K562 (cell line): Measurements from ENCODE around the gene LAMB4. TPM values are rescaled to one million over a fixed set of nuclear protein-coding genes. Genes with fewer than 3 reads are reported as not detected.
A peak's percentile ranks its signal among the peaks of the same experiment; 100 is the strongest.

ENCODE experiments used
- ATAC-seq: fragments of 200-7000 bp; cut with Tn5 transposase; 3 replicates; pipeline ENCODE4 v1.9.1; 2020; ENCODE audit warnings: moderate library complexity
- BruUV-seq: library from RNA; stranded (reverse); fragments of 400-500 nt; replicated peaks from 2 replicates; lab custom pipeline; 2021; lab: Mats Ljungman, UMichigan
- CTCF ChIA-PET: fragments of 300-600 bp; formaldehyde crosslinking; extraction: SDS; loops from one replicate; lab custom pipeline; 2021; ENCODE audit warnings: low intra/inter-chr PET ratio; lab: Yijun Ruan, JAX
- POLR2A ChIA-PET: fragments of 300-600, 350-650 bp; sonication (Branson Sonifier 250); formaldehyde crosslinking; extraction: SDS; loops from one replicate; lab custom pipeline; 2021; ENCODE audit warnings: antibody characterized with exemption, inconsistent platforms; lab: Yijun Ruan, JAX
- DNase-seq, 4 experiments: peaks; one replicate each; pipeline versions ENCODE4 v3.0.0 to v3.0.0-alpha.2; 2011 to 2018; ENCODE audit warnings: low spot score in 3 of 4, mixed read lengths in 3 of 4; ENCODE audit errors: extremely low read depth in 1 of 4
- FAIRE-seq: peaks from 2 replicates; lab custom pipeline; 2011; peaks lifted over from hg19 to GRCh38; lab: Jason Lieb, UNC
- H2AFZ ChIP-seq: 2 replicates; pipeline ENCODE4 v1.6.0; 2011; ENCODE audit warnings: low read depth, low read length, control low read depth, inconsistent platforms
- H3K27ac ChIP-seq: fragments of 200-600 bp; 3 replicates; pipeline ENCODE4 v1.8.0; 2011; ENCODE audit warnings: low read depth, mild to moderate bottlenecking, control low read depth, inconsistent platforms, low read length, moderate library complexity, mixed read lengths; ENCODE audit errors: extremely low read depth
- H3K27me3 ChIP-seq, 2 experiments: fragments of 300-600 bp in 1 of 2; 2 replicates in 1 of 2; 3 replicates in 1 of 2; pipeline versions ENCODE4 v1.6.0 to v1.8.0; 2011; ENCODE audit warnings: inconsistent platforms in 2 of 2, low read length in 2 of 2, mild to moderate bottlenecking in 1 of 2, mixed read lengths in 1 of 2, moderate library complexity in 1 of 2; ENCODE audit not compliant: control insufficient read depth in 2 of 2, insufficient read depth in 2 of 2
- H3K36me3 ChIP-seq: fragments of 300-600 bp; 3 replicates; pipeline ENCODE4 v1.8.0; 2011; ENCODE audit warnings: mild to moderate bottlenecking, low read length, inconsistent platforms; ENCODE audit not compliant: control insufficient read depth, insufficient read depth
- H3K4me1 ChIP-seq, 2 experiments: fragments of 200-600 bp in 1 of 2; replicated peaks in 1 of 2; 2 replicates in 1 of 2; 3 replicates in 1 of 2; pipeline versions ENCODE4 v1.5.1 to v1.8.0; 2011; ENCODE audit warnings: inconsistent platforms in 2 of 2, low read length in 2 of 2, mild to moderate bottlenecking in 1 of 2, mixed read lengths in 1 of 2, moderate library complexity in 1 of 2; ENCODE audit not compliant: control insufficient read depth in 2 of 2, insufficient read depth in 2 of 2
- H3K4me2 ChIP-seq: 2 replicates; pipeline ENCODE4 v1.6.1; 2011; ENCODE audit warnings: low read length, control low read depth, inconsistent platforms, mixed read lengths; ENCODE audit not compliant: insufficient read depth
- H3K4me3 ChIP-seq: fragments of 200-600 bp; sonication (generic), shearing (Covaris generic); 2 replicates; pipeline ENCODE4 v1.5.1; 2016; ENCODE audit warnings: control low read depth, inconsistent platforms
- H3K79me2 ChIP-seq: fragments of 200-600 bp; 3 replicates; pipeline ENCODE4 v1.8.0; 2011; ENCODE audit warnings: low read length, inconsistent platforms; ENCODE audit not compliant: control insufficient read depth, insufficient read depth
- H3K9ac ChIP-seq, 2 experiments: 2 replicates each; pipeline versions ENCODE4 v1.6.0 to v1.6.1; 2011; ENCODE audit warnings: low read depth in 2 of 2, low read length in 2 of 2, control low read depth in 1 of 2, inconsistent platforms in 1 of 2, mild to moderate bottlenecking in 1 of 2, mixed read lengths in 1 of 2; ENCODE audit not compliant: insufficient read depth in 1 of 2
- H3K9me1 ChIP-seq: one replicate; pipeline ENCODE4 v1.6.0; 2011; ENCODE audit warnings: inconsistent platforms, mild to moderate bottlenecking, low read length, moderate library complexity; ENCODE audit not compliant: control insufficient read depth, insufficient read depth
- H3K9me3 ChIP-seq: replicated peaks from 2 replicates; pipeline ENCODE4 v1.5.1; 2011; ENCODE audit warnings: low read depth, low read length, inconsistent platforms; ENCODE audit not compliant: control insufficient read depth, insufficient read depth
- H4K20me1 ChIP-seq: replicated peaks from 2 replicates; pipeline ENCODE4 v1.6.1; 2011; ENCODE audit warnings: low read length, inconsistent platforms, mixed read lengths; ENCODE audit not compliant: control insufficient read depth, insufficient read depth
- CBFA2T3 ChIP-seq: fragments of 450-650 bp; IDR thresholded peaks from 2 replicates; pipeline ENCODE4 v1.6.1; 2017
- GABPA ChIP-seq: fragments of 200-800 bp; sonication (Bioruptor generic); conservative IDR thresholded peaks from 2 replicates; pipeline ENCODE4 v1.6.1; 2016; ENCODE audit warnings: low read depth, missing genetic modification characterization, missing compliant biosample characterization
- HDAC2 ChIP-seq: fragments of 450-650 bp; IDR thresholded peaks from 2 replicates; pipeline ENCODE4 v1.6.1; 2016; ENCODE audit warnings: mild to moderate bottlenecking
- KAT2B ChIP-seq: IDR thresholded peaks from one replicate; pipeline ENCODE4 v1.6.1; 2012; ENCODE audit warnings: low read depth, mild to moderate bottlenecking, control low read depth, inconsistent platforms, low read length, moderate library complexity
- NCOA4 ChIP-seq: fragments of 450-650 bp; IDR thresholded peaks from 2 replicates; pipeline ENCODE4 v1.6.1; 2018; ENCODE audit warnings: mild to moderate bottlenecking; ENCODE audit not compliant: partially characterized antibody
- POLR2A ChIP-seq: fragments of 450-650 bp; conservative IDR thresholded peaks from 2 replicates; pipeline ENCODE4 v1.6.1; 2016
- POLR2B ChIP-seq: fragments of 450-650 bp; IDR thresholded peaks from 2 replicates; pipeline ENCODE4 v1.6.1; 2018; ENCODE audit warnings: low read depth; ENCODE audit not compliant: partially characterized antibody
- TAL1 ChIP-seq: fragments of 450-650 bp; IDR thresholded peaks from 2 replicates; pipeline ENCODE4 v1.6.1; 2016; ENCODE audit warnings: mild to moderate bottlenecking
- THRAP3 ChIP-seq: fragments of 450-650 bp; IDR thresholded peaks from 2 replicates; pipeline ENCODE4 v1.6.1; 2016; ENCODE audit warnings: mild to moderate bottlenecking, inconsistent platforms, borderline replicate concordance
- ZBTB1 ChIP-seq: sonication (generic); formaldehyde crosslinking; IDR thresholded peaks from 2 replicates; pipeline ENCODE4 v1.8.1; 2023; ENCODE audit warnings: missing genetic modification reagents, low read depth, mild to moderate bottlenecking, borderline replicate concordance
- WGBS: fragments of 100-300 bp; shearing (Covaris generic); methylation state at CpG from one replicate; pipeline ENCODE4 v1.1.6; 2016; ENCODE audit warnings: low coverage, mixed read lengths; ENCODE audit not compliant: insufficient coverage; ENCODE audit errors: missing lambda C conversion rate; 5-methylcytosine and 5-hydroxymethylcytosine counted together
- in situ Hi-C: fragments of 300-500 bp; cut with MboI; formaldehyde crosslinking; loops from 4 replicates; pipeline ENCODE4 v1.15.0; 2018; ENCODE audit warnings: inconsistent platforms, mixed read lengths
- intact Hi-C: fragments of 100-400 bp; cut with micrococcal nuclease; formaldehyde crosslinking; loops from 2 replicates; pipeline ENCODE4 v1.14.2; 2022
- polyA plus RNA-seq, 8 experiments: library from polyadenylated mRNA; depleted of rRNA in 4 of 8; stranded (reverse) in 5 of 8; unstranded in 3 of 8; fragments of >200 nt; fragmentation: Nextera tagmentation in 2 of 8; fragmentation: Illumina TruSeq in 1 of 8; extraction: Ambion mirVana in 2 of 8; extraction: Trizol in 1 of 8; gene quantifications; 2 replicates each; pipeline versions ENCODE4 v1.2.1 to v1.2.3, GENCODE V29; 2011 to 2014; ENCODE audit warnings: inconsistent platforms in 1 of 8, missing spikeins in 1 of 8
- total RNA-seq, 7 experiments: library from RNA; depleted of rRNA in 6 of 7; stranded (reverse); fragments of >200 nt in 6 of 7; fragmentation: Illumina TruSeq in 2 of 7; extraction: Trizol in 2 of 7; gene quantifications; 2 replicates each; pipeline versions ENCODE4 v1.2.1 to v1.2.3, GENCODE V29; 2011 to 2021; ENCODE audit warnings: low replicate concordance in 1 of 7
- TF ChIP-seq, protein P1 (sequence below): sonication (generic); formaldehyde crosslinking; IDR thresholded peaks from 2 replicates; pipeline ENCODE4 v1.8.0; 2022; ENCODE audit warnings: mild to moderate bottlenecking, missing genetic modification reagents
- TF ChIP-seq, protein P2 (sequence below): fragments of 250-450 bp; sonication (Bioruptor Pico); IDR thresholded peaks from 2 replicates; pipeline ENCODE4 v1.9.0; 2021; ENCODE audit warnings: mild to moderate bottlenecking, inconsistent platforms

Gene LAMB4
- total and polyA plus RNA-seq, 9 of the 15 experiments (the other 6 are each of a cell fraction or from before 2014, with no cell fraction given) = 0.06 to 0.13 (median 0.07) TPM; not detected in 6

DNA sequence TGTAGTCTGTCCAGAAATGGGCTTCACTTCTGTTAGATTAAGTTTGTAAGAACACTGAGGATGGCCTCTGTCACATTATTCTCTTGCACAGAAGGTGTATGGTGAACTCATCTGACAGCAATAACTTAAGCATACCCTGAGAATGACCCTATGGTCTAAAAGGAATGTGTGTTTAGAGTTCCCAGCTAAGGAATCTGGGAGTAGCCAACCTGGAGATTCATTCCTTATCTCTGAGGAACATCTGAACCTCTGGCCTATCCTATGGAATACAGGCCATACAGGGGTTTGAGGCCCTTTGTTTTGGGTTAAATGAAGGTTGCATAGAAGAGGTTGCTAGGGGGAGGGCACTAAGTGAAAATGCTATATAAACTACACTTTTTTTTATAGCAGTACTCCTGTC lies 41.4 kb downstream of the LAMB4 start:
- FAIRE-seq (no peak), DNase-seq (no peak), ATAC-seq (no peak; the same call in 2 of the 3 replicates)
- H3K4me3 ChIP-seq = no peak overlapping the region
- H3K9me3 ChIP-seq = no peaks in the 10 kb centered on the region
- no peaks in the 10 kb centered on the region for H4K20me1 ChIP-seq
- CTCF ChIA-PET = no interaction called here
- H3K9ac ChIP-seq = no peak overlapping the region
- 0 out of 2 replicates have a peak overlapping the region, but pooled peaks have one; percentile 35 for H2AFZ ChIP-seq
- no peaks in the 10 kb centered on the region for H3K9me1 ChIP-seq
- intact Hi-C loops = no loop called here
- POLR2A ChIA-PET = interaction anchor here (0.6 to 1.3 kb wide), 3 partner anchors 15 to 83 kb away, joined by 3 to 4 read pairs (median 3); no protein-coding TSS in a partner anchor
- no TSS peak for BruUV-seq
- H3K27me3 ChIP-seq = no peaks in the 10 kb centered on the region
- H3K79me2 ChIP-seq = no peaks in the 10 kb centered on the region
- in situ Hi-C loops = no loop called here
- no peak for TF ChIP-seq HDAC2
- TF ChIP-seq POLR2B = no peak
- peak; percentile 46; the same call in 1 of the 2 replicates for TF ChIP-seq CBFA2T3
- peak; percentile 21; the same call in 1 of the 2 replicates for TF ChIP-seq TAL1
- no peak overlapping the region for H3K4me2 ChIP-seq
- no peak overlapping the region for H3K27ac ChIP-seq
- no peaks in the 10 kb centered on the region for H3K36me3 ChIP-seq
- H3K4me1 ChIP-seq = peaks cover 36 to 54% of the 10 kb centered on the region in 2 experiments

DNA sequence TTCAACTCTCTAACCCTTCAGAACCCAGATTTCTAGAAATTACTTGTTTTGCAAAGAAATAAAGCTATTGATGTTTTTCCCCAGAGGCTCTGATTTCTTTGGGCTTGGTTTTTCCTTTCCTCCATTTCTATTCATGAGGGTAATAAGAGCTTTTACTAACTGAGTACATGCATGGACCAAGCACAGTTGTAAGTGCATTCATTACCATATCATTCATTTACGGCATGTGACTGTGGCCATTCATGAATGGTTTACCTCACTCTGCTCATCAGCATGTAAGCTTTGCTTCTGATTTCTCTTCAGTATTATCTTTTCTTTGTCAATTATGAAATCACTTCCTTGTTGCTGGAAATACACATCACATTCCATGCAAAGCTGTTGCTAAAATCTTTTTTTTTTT lies 42.4 kb downstream of the LAMB4 start:
- H3K27me3 ChIP-seq = no peaks in the 10 kb centered on the region
- no peak for FAIRE-seq
- H3K4me2 ChIP-seq = no peak overlapping the region
- CTCF ChIA-PET = no interaction called here
- intact Hi-C loops = no loop called here
- no peaks in the 10 kb centered on the region for H3K36me3 ChIP-seq
- no peak for ATAC-seq
- H2AFZ ChIP-seq = peak overlapping the region; percentile 80; the same call in 1 of the 2 replicates
- no peak overlapping the region for H3K9ac ChIP-seq
- WGBS = 94% methylated on average over 1 of the region's 1 CpG
- DNase-seq = no peak
- no peak overlapping the region for H3K4me3 ChIP-seq
- no peaks in the 10 kb centered on the region for H3K79me2 ChIP-seq
- in situ Hi-C loops = no loop called here
- POLR2A ChIA-PET = interaction anchor here (0.6 to 0.9 kb wide), 2 partner anchors 10 to 113 kb away, joined by 3 read pairs; no protein-coding TSS in a partner anchor
- BruUV-seq = no TSS peak
- H3K4me1 ChIP-seq = peaks cover 36 to 56% of the 10 kb centered on the region in 2 experiments
- H3K9me3 ChIP-seq = no peaks in the 10 kb centered on the region
- no peak overlapping the region for H3K27ac ChIP-seq
- no peaks in the 10 kb centered on the region for H4K20me1 ChIP-seq
- H3K9me1 ChIP-seq = no peaks in the 10 kb centered on the region
- TF ChIP-seq NCOA4 = no peak
- TF ChIP-seq, protein P1, sequence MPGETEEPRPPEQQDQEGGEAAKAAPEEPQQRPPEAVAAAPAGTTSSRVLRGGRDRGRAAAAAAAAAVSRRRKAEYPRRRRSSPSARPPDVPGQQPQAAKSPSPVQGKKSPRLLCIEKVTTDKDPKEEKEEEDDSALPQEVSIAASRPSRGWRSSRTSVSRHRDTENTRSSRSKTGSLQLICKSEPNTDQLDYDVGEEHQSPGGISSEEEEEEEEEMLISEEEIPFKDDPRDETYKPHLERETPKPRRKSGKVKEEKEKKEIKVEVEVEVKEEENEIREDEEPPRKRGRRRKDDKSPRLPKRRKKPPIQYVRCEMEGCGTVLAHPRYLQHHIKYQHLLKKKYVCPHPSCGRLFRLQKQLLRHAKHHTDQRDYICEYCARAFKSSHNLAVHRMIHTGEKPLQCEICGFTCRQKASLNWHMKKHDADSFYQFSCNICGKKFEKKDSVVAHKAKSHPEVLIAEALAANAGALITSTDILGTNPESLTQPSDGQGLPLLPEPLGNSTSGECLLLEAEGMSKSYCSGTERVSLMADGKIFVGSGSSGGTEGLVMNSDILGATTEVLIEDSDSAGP (CRISPR knock-in tag) = no peak
- TF ChIP-seq, protein P2, sequence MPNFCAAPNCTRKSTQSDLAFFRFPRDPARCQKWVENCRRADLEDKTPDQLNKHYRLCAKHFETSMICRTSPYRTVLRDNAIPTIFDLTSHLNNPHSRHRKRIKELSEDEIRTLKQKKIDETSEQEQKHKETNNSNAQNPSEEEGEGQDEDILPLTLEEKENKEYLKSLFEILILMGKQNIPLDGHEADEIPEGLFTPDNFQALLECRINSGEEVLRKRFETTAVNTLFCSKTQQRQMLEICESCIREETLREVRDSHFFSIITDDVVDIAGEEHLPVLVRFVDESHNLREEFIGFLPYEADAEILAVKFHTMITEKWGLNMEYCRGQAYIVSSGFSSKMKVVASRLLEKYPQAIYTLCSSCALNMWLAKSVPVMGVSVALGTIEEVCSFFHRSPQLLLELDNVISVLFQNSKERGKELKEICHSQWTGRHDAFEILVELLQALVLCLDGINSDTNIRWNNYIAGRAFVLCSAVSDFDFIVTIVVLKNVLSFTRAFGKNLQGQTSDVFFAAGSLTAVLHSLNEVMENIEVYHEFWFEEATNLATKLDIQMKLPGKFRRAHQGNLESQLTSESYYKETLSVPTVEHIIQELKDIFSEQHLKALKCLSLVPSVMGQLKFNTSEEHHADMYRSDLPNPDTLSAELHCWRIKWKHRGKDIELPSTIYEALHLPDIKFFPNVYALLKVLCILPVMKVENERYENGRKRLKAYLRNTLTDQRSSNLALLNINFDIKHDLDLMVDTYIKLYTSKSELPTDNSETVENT (CRISPR knock-in tag) = no peak
- no peak for TF ChIP-seq POLR2A
- no peak for TF ChIP-seq THRAP3
- TF ChIP-seq KAT2B = no peak
- TF ChIP-seq ZBTB1 = no peak
- TF ChIP-seq GABPA (tag) = no peak
